GM12878 (cell line): ENCODE results near the gene GIPC1.

Experiments
- CHD4 ChIP-seq: fragments of 200-600 bp; sonication (generic); IDR thresholded peaks from 2 replicates; pipeline ENCODE4 v1.6.1; 2016; ENCODE audit warnings: mild to moderate bottlenecking
- CTCF ChIP-seq, 3 experiments: IDR thresholded peaks in 2 of 3; conservative IDR thresholded peaks in 1 of 3; 2 replicates each; pipeline ENCODE4 v1.5.1; 2011; ENCODE audit warnings: low read depth in 3 of 3, low read length in 3 of 3, mild to moderate bottlenecking in 3 of 3, control low read depth in 2 of 3, moderate library complexity in 2 of 3, inconsistent platforms in 1 of 3, mixed read lengths in 1 of 3; ENCODE audit not compliant: control insufficient read depth in 2 of 3, insufficient read depth in 1 of 3; ENCODE audit errors: extremely low read depth in 1 of 3
- MAX ChIP-seq: IDR thresholded peaks from 2 replicates; pipeline ENCODE4 v1.6.1; 2012; ENCODE audit warnings: low read depth, low read length, improper control_type of control experiment
- SMC3 ChIP-seq: IDR thresholded peaks from 2 replicates; pipeline ENCODE4 v1.6.1; 2011; ENCODE audit warnings: low read length, improper control_type of control experiment, borderline replicate concordance

- TF ChIP-seq CTCF (IDR thresholded peaks at IDR 0.05 in 2 of 3, conservative IDR thresholded peaks at IDR 0.05 in 1 of 3; ENCODE audit: control insufficient read depth in 2 of 3, extremely low read depth in 1 of 3, insufficient read depth in 1 of 3, low read depth in 3 of 3, low read length in 3 of 3) (no peak), SMC3 (no peak), MAX (no peak), CHD4 (no peak)
Observed at GRCh38 chr19:14476673-14477401, 19.1 kb downstream of the GIPC1 start.
